ENCODE measurements around the gene RUVBL1.
"Not testable (repeated sequence)": the region's sequence is repeated elsewhere in the genome, so short reads cannot be mapped to it uniquely, and the experiment has no call there.

The RUVBL1 gene

DNA sequence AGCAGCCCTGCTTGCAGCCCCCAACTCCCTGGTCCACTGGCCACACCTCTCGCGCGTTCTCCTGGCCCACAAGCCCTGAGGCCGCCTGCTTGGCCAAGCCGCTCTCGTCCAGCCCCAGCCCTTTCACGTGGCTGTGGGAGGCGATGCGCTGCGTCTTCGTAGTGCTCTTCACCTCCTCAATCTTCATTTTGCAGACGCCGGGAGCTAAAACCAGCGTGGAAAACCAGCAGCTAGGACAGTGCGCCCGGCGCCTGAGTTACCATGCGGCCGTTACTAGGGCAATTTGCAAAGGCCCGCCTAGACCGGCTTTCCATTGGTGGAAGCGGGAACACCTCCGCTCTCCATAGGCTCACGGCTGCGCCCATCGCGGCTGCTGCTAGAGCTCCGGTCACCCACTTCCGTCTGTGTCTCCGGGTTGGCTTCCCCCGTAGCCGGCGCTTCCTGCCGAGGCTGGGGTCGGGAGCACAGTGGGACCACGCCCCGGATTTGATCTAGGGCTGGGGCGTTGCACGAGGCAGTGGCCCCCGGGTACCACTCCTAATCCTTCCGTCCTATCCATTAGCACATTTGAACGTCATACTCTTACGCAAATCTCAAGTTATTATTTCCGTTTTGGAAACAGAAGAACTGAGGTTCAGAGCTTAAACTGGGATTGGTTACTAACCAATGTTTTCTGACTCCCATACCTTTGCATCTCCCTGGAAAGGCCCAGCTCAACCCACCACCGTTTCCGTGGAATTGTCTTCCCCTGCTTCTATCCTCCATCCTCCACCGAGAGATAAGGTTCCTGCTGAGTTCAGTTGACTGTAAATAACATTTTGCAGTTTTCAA lies at the start of gene RUVBL1:
TSS of gene RUVBL1 (minus strand) at position 275 of the 831 bp plus-strand sequence. CDS start at position 187, 88 bp downstream.
- peak; percentile 94 for FAIRE-seq

DNA sequence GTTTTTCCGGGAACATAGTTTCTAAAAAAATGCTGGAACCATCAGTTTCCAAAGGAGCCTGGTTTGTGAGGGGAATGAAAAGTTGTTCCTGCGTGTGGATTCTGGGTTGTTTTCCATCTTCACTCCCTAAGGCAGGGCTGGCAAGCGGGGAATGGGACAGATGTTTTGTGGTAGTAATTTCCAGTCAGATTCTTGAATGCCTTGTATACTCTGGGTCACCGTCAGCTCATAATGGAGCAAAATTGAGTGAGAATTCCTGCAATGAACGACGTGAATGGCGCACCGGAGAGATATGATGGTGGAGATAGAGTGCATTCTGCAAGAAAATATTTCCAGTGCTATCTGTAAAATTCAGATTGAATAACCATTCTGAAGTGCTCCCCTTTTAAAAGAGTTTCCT lies 49.6 kb upstream of the RUVBL1 start:
- FAIRE-seq, result no peak

DNA sequence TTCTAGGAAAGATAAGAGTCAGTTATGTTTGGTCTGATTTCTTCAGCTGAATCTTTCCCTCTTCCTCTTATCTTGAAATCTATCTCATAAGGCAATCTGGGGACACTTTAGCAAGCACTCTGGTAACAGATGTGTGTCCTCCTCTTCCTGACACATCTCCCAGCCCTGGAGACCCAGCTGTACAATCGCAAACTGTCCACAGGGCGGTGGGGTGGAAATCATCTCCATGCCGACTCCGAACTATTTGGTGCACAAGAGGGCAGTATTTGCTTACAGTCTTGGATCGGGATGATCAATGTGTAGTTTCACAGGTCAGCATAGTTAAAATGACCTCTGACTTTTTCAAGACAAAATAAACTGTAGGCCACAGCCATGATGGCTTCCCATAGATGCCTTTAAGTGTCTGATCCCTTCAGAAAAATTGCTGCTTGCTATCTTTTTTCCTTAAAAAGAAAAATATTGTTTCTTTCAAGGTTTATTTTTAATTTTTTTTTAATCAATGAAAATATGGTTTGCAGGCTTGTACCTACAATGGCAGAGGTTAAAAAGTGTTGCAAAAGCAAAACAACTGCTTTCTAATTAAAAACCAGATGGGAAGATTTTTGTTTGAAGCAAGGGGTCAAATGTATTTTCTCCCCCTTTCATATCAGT lies 47.4 kb upstream of the RUVBL1 start:
- FAIRE-seq, result peak; percentile 94

DNA sequence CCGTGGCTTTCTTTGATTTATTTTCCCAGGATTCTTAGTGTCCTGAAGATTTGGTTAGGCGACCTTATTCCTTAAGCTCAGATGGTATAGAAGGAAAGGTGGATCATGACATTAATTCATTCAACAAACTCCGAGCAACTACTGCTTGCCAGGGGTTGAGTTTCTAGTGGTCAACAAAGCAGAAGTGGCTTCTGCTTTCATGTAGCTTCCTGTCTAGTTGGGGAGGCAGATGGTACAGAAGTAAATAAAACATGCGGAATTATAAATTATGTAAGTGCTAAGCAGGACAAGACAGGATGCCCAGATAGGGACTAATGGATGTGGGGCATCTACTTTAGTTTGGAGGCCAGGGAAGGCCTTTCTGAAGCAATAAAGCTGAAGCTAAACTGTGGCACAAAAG lies 45.2 kb upstream of the RUVBL1 start:
- no peak for FAIRE-seq

DNA sequence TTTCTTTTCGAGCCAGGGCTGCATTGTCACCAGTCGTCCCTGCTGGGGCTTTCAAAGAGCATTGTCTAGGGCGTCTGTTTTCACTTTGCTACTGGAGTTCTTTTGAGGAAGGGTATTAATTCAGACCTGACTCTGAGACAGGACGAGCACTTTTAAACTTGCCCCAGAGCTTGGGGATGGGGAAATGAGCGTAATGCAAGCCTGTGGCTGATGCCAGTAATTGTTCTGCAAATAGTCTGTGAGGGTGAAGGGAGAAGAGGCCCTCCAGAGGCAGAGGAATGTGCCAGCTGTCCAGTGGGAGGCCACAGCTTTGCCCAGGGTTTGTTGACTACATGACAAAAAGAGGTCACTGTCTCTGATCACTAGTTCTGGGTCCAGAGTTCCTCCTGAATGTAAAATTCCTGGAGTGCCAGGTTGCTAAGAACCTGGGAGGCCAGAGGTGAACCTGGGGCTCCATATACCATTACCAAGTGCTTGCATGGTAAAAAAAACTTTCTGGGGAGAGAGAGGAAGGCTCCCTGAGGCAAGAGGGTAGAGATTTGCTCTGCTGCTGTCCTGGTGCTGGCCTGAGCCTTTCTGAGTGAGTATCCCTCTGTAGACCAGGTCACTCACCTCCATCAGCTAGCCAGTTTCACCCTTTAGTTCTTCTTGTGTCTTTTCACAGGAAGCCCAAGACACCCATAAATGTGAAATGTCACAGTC lies 44.5 kb upstream of the RUVBL1 start:
- FAIRE-seq, result no peak

DNA sequence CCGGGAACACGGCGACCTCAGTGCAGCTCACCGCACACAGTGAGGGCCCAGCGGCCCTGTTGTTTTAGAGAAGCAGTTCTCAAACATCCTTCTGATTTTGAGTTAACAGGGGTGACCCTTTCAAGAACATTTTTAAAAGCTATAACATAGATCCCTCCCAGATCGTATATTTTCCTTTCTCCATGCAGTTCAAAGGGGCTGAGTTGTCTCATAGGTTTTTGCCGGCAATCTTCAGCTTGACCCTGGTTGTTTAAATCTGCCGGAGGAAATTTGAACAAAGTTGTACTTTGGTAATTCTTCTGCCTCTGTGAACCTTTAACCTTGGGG lies 44.0 kb upstream of the RUVBL1 start:
- no peak for FAIRE-seq

DNA sequence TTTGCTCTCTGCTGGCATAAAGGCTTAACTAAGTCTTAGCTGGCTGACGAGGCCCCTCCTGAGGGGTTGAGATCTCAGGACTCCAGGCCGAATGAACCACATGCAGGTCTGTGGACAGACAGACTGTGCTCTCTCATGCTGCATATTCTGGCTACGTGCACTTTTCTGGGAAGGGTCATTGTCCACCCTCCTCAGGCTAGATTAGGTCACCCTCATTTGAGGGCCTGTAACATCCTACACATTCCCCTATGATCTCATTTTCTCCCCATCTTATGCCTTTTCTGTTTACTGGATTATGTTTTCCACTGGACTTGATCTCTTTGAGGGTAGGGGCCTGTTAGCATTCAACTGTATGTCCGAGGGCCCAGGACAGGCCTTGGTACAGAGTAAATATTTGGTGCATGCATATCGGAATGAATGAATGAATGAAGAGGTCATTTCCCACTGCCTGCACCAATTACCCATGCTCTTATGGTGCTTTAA lies 43.4 kb upstream of the RUVBL1 start:
- FAIRE-seq, result no peak

DNA sequence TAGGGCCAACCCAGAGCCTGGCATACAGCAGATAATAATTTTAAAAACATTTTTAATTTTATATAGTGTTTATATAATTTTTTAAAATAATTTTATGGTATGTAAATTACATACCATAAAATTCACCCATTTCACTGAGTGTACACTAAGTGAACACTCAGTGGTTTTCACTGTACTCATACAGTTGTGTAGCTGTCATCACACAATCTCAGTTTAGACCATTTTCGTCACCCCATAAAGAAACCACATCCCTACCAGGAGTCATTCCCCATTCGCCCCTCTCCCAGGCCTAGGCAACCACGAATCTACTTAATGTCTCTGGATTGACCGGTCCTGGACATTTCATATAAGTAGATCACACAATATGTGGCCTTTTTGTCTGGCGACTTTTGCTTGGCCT lies 39.8 kb upstream of the RUVBL1 start:
- no peak for FAIRE-seq

DNA sequence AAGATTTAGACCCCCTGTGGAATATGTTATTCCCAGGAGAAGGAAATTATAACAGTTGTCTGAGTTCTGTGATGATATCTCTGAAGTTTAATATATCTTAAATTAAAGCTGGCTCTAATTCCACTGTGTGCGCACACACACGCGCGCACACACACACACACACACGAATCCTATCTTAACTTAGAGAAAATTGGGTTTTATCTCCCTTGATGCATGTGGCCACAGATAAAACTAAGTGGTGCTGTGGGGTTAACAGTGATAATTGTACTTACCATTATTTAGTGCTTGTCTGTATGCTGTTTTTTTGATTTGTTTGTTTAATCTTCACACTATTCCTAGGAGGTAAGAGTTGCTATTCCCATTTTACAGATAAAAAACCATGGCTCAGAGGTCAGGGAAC lies 37.0 kb upstream of the RUVBL1 start:
- FAIRE-seq, result no peak

DNA sequence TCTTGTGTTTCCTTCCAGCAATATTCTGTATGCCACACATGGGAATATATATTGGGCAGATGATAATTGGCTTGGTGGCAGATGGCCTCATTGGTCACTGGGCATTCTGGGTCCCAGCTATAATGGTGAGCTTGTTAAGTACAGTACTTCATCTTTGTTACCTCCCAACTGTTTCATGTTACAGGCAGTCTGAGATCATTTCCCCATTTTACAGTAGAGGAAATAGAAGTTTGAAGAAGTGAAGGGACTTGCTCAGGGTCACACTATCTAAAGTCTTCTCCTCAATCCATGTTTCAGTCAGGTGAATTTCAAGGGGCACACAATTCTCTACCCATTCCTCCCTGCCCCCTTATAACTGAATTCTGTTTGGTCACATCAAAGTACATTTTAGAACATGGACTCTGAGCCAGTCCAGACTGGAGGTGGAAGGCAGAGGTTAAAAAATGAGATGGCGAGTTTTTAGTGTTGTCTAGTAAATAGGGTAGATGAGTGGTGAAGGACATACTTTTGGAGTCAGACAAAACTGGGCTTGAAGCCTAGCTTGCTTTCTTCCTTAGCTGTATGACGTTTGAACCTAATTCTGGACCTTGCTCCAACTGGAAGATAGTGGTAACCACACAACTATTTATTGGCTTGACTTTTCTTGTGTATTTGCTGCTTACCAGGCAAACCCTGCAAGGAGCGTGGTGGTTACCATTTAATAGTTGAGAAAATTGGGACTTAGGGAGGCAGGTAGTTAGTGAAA lies 32.2 kb upstream of the RUVBL1 start:
- no peak for FAIRE-seq

DNA sequence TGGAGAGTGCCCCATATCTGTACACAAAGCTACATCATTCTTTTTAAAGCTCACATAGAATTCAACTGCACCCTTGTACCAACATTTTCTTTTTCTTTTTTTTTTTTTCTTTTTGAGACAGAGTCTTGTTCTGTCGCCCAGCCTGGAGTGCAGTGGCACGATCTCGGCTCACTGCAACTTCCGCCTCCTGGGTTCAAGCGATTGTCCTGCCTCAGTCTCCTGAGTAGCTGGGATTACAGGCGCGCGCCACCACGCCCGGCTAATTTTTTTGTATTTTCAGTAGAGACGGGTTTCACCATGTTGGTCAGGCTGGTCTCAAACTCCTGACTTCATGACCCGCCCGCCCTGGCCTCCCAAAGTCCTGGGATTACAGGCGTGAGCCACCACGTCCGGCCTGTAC lies 30.7 kb upstream of the RUVBL1 start:
- not testable (repeated sequence) for FAIRE-seq

DNA sequence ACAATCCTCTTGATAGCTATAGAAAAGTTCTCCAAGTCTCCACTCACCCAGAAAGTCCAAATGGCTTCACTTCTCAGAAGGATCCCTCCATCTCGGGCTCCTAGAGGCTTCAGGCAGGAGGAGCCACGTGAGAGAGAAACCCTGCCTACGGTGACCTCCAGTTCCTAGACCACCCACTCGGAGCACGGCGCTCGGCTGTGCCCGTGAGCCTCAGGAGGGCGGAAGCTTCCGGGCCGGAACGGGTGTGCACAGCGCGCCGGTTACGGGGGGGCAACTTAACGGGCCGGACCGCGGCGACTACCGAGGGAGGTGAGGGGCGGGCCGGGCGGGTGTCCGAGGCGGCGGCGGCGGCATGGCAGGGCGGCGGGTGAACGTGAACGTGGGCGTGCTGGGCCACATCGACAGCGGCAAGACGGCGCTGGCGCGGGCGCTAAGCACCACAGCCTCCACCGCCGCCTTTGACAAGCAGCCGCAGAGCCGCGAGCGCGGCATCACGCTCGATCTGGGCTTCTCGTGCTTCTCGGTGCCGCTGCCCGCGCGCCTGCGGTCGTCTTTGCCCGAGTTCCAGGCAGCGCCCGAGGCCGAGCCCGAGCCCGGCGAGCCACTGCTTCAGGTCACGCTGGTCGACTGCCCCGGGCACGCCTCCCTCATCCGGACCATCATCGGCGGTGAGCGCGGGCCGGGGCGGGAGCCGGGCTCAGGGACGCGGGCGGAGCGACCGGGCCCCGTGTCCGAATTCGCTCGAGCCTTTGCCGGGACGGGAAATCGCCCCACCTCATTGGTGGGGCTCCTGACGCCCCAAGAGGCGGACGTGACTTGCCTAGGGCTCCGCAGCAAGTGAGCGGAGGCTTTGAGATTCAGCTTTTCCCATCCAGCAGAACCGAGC lies 29.8 kb upstream of the RUVBL1 start, which contains the start of gene EEFSEC:
TSS of gene EEFSEC (plus strand) at position 326 of the 886 bp plus-strand sequence. CDS start at position 353, 27 bp downstream.
- FAIRE-seq, result no peak

DNA sequence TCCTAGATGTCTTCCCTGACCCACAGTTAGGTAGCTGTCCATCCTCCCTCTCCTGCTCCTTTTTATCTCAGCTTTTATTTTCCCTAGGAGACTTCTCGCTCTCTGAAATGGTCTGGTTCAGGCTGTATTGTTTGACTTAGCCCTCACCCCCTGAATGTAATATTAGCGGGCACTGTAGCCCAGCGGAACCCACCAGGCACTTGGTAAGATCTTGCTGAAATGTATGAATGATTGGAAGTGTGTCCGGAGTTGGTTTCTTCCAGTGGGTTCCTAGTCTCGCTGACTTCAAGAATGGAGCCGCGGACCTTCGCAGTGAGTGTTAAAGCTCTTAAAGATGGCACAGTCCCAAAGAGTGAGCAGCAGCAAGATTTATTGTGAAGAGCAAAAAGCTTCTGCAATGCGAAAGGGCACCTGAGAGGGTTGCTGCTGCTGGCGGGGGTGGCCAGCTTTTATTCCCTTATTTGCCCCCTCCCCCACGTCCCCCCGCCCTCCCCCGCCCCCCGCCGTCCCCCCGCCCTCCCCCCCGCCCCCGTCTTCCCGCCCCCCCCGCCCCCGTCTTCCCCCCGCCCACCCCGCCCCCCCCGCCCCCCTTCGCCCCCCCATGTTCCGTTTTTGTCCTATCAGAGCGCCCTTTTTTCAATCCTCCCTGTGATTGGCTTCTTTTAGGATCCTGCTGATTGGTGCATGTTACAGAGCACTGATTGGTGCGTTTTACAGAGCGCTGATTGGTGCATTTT lies 29.0 kb upstream of the RUVBL1 start:
- no peak for FAIRE-seq

DNA sequence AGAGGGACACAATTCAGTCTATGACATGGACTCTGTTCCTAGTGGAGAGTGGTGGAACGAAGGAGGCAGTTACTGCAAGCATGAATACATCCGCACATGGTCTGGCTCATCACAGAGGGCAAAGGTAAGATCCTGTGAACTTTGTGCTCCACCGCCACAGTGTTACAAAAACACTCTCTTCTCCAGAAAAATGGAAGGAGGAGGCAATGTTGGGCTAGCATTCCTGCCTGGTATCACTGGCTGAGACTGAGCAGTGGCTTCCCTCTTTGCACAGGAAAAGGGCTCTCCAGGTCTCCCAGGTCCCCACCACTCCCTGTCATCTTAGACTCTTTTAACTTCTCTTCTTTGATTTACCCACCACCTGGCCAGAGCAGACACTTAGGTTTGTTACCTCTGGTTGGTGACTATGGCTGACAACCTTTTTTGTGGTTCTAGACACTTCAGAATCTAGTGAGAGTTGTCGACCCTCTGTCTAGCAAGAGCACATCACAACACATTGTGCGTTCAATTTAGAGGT lies 28.2 kb upstream of the RUVBL1 start:
- no peak for FAIRE-seq

DNA sequence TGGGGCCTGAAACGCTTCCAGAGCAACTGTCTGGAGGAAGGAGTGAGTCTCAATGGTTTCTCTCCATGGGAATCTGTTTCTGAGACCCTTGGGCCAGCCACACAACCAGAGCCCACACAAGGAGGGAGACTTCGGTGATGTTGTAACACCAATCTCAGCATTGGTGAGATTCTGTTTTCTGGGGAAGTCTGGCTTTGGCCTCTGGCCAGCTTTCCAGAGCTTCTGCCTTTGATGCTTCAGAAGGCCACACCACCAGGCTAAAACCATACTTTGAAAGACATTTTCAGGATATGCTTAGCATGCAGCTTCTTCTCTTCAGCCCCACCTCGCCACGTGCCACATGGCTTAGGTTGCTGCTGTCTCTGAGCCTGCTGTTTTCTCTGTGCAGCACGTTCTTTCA lies 26.0 kb upstream of the RUVBL1 start:
- no peak for FAIRE-seq

DNA sequence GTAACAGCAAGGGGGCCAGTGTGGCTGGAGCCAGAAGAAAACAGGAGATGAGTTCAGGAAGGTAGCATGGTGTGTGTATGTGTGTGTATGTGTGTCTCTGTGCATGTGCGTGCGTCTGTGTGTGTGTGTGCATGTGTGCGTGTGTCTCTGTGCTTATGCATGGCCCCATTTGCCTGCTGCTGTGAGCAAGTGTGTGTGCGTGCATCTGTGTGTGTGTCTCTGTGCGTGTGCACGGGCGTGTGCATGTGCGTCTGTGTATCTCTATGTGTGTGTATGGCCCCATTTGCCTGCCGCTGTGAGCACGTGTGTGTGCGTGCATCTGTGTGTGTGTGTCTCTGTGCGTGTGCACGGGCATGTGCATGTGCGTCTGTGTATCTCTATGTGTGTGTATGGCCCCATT lies 22.6 kb upstream of the RUVBL1 start:
- FAIRE-seq, result no peak

DNA sequence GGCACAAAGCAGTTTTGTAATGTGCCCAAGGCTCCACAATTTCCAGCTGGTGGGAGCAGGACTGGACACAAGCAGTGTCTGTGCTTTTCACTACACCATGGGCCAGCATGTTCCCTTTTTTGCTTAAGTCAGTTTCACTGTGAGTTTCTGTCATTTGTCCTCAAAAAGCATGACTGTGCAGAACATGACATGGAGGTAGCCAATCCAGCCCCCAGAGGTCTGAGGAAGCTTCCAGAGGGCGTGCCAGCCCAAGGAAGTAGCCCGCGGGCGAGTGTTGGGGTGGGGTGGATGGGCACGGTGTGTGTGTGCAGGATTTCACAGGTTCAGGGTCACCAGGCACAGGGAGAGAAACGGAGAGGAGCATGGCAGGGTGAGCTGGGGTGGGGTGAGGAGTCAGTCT lies 21.7 kb upstream of the RUVBL1 start:
- no peak for FAIRE-seq

DNA sequence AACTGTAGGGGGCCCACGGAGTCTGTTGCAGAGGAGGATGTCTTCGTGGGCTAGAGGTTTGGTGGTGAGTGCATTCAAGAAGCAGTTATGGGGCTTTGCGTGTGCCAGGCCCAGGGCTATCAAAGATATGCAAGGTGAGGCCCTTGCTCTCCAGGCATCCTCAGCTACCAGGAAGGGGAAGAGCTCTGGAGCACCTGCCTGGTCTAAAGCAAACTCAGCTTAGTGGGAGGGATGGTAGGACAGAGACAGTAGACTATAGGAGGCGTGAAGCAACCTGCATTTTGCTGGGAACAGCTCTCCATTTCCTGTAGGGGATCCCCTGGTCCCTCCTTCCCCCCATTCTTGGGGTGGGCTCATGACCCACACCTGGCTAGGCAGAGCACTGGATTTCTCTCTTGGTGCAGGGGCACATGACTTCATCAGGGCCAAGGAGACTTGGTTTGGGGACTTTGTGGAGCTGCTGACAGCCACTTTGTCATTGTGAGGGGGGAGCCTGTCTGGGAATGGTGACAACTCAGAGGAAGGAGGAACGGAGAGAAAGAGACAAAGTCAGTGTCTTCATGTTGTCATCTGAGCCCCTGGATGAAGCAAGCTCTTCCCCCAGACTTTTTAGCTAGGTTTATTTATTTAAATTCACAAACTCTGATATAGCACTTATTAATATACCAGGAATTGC lies 21.0 kb upstream of the RUVBL1 start:
- no peak for FAIRE-seq

DNA sequence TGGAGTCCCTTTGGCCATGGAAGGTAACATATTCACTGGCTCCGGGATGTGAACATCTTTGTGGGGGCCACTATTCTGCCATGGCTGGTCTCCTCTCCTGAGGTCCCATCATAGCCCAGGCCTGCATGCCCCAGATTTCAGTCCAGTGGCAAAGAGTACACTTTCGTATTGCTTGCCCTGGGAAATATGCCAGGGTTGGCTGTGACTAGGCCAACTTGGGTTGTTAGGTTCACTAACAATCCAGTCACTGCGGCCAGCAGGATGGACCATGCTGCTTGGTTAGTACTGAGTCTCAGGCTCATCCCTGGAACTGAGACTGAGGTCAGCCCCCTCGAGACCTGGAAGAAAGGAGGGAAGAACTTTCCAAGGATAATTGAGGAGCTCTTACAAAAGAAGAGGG lies 19.9 kb upstream of the RUVBL1 start:
- no peak for FAIRE-seq

DNA sequence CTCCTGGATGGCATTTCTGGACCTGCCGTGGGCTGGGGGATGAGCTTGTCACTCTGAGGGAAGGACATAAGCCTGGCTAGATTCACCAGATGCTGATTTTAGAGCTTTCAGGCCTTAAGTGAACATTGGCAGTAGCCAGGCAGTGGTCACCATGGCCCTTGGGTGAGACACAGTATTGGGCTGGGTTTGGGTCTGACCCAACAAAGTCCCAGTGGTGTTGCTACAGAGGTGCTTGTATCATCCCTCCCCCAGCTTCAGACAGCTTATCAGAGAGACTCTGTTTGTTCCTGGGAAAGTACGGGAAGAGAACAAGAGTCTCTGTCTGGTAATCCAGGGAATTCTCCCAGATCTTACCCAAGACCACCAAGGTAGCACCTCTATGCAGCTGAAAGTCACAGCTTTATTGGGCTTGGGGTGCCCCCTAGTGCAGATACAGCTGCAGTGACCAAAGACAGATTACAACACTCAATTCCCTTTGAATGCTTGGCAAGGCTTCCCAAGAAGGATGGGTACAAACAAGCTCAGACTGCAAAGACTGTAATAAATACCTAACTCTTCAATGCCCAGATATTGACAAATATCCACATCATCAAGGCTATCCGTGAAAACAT lies 9.8 kb upstream of the RUVBL1 start:
- FAIRE-seq, result no peak
